ENCODE data around the gene MCF2L.

Gene MCF2L

DNA sequence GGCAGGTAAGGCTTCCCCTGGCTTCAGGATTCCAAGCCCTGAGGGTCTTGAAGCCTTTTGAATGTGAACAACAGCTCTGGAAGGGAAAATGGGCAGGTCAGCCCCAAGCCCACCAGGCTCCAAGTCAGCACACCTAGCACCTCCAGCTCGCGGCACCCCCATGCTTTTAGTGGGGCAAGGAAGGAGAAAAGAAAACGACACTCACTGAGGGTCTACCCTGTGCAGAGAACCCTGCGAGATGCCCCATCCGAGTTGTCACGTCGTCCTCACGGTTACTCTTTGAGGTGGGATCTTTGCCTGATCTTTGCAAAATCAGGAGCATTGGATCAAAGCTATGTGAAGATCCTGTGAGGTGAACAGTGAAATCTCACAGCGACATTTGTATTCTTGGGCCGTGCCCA is 147.9 kb downstream of the MCF2L start:
- no peak for DNase-seq

DNA sequence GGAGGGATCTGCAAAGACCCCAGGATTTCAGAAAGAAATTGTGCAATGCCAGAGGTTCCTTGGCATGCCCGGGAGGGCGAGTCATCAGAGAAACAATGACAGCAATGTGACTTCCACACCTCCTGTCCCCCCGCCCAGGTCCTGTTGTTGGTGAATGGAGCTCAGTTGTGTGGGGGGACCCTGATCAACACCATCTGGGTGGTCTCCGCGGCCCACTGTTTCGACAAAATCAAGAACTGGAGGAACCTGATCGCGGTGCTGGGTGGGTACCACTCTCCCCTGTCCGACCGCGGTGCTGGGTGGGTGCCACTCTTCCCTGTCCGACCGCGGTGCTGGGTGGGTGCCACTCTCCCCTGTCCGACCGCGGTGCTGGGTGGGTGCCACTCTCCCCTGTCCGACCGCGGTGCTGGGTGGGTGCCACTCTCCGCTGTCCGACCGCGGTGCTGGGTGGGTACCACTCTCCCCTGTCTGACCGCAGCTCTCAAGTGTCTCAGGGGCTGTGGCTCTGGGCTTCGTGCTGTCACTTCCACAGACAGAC is 148.4 kb downstream of the MCF2L start:
- no peak for DNase-seq

DNA sequence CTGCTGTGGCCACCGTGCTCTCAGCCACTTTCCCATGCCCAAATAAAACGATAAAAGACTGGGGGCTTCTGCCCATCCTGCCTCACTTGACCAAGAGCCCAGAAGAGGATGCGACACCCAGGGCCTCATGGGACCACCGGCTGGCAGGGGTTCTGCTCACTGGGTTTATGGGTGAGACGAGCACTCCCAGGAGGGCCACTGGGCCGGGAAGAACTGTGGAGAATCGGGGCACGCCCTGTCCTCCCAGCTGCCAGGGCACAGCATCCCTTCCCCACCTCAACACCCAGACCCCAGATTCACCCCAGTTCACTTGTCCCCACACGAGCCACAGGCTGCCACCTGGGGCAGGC is 148.9 kb downstream of the MCF2L start:
- DNase-seq: no peak

DNA sequence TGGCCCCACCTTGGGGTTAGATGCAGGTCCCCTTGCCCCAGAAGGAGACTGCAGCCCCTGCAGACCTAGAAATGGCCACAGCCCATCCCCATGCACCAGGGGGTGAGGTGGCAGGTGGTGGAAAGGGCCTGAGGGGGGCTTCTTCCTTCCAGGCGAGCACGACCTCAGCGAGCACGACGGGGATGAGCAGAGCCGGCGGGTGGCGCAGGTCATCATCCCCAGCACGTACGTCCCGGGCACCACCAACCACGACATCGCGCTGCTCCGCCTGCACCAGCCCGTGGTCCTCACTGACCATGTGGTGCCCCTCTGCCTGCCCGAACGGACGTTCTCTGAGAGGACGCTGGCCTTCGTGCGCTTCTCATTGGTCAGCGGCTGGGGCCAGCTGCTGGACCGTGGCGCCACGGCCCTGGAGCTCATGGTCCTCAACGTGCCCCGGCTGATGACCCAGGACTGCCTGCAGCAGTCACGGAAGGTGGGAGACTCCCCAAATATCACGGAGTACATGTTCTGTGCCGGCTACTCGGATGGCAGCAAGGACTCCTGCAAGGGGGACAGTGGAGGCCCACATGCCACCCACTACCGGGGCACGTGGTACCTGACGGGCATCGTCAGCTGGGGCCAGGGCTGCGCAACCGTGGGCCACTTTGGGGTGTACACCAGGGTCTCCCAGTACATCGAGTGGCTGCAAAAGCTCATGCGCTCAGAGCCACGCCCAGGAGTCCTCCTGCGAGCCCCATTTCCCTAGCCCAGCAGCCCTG is 149.4 kb downstream of the MCF2L start:
- no peak for DNase-seq

DNA sequence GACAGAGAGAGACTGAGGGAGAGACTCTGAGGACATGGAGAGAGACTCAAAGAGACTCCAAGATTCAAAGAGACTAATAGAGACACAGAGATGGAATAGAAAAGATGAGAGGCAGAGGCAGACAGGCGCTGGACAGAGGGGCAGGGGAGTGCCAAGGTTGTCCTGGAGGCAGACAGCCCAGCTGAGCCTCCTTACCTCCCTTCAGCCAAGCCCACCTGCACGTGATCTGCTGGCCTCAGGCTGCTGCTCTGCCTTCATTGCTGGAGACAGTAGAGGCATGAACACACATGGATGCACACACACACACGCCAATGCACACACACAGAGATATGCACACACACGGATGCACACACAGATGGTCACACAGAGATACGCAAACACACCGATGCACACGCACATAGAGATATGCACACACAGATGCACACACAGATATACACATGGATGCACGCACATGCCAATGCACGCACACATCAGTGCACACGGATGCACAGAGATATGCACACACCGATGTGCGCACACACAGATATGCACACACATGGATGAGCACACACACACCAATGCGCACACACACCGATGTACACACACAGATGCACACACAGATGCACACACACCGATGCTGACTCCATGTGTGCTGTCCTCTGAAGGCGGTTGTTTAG is 150.3 kb downstream of the MCF2L start:
- no peak for DNase-seq

DNA sequence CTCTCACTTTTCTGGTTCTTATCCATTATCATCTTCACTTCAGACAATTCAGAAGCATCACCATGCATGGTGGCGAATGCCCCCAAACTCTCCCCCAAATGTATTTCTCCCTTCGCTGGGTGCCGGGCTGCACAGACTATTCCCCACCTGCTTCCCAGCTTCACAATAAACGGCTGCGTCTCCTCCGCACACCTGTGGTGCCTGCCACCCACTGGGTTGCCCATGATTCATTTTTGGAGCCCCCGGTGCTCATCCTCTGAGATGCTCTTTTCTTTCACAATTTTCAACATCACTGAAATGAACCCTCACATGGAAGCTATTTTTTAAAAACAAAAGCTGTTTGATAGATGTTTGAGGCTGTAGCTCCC is 150.8 kb downstream of the MCF2L start:
- DNase-seq: no peak

DNA sequence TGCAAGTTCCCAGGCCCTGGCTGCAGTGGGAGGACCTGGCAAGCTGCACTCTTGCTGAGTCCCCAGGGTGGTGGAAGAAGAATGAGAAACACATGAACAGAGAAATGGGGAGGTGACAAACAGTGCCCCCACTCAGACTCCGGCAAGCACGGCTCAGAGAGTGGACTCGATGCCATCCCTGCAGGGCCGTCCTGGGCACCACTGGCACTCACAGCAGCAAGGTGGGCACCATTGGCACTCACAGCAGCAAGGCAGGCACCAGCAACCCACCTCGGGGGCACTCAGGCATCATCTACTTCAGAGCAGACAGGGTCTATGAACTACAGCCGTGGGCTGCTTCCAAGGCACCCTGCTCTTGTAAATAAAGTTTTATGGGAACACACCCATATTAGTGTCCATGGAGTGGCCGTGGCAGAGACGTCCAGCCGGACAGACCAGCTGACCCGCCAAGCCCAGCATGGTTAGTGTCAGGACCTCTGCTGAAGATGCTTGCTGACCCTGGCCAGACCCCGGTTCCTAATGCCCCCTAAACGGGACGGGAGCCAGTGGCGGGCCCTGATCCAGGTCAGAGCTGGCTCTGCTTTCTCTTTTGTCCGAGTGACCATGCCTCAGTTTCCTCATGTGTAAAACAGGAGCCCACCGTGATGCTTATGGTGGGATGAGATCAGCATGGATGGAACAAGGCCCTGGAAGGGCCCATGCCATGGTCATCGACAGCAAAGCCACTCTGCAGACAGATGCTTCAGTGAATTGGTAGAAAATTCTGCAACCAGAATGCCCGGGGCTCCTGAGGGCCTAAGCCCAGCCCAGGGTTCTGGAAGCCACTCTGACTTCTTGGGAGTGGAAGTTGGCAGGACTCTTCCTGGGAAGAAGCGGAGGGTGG is 151.5 kb downstream of the MCF2L start:
- no peak for DNase-seq

DNA sequence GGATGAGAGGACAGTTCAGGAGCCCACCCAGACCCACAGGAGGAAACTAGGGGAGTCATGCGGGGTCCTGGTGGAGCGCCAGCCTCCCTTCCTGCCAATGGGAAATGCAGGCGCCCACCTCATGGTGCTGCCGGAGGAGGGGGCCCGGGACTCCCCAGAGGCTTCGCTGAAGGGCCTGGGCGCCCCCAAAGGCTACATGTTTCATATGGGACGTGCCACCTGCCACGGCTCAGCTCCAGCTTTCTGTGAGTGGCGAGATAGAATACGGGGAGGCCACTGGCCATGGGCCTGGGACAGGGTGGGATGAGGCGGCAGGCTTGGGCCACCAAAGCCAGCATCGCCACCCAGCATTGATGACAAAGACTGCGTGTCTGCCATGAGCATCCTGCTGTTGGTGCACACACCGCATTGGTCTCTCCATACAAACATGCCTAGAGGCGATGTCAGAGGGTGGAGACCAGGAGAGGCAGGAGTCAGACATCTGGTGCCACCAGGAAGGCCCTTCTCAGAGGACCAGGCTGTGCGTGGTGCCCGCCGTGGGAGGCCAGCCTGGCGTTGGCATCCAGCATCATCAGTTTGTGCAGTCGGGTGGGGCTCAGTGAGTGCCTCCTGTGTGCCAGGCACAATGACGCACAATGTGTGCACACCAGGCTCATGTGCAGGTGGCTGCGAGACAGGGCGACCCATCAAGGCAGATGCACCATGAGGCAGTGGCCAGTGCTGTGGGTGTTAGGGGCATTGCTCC is 152.3 kb downstream of the MCF2L start:
- DNase-seq: no peak

DNA sequence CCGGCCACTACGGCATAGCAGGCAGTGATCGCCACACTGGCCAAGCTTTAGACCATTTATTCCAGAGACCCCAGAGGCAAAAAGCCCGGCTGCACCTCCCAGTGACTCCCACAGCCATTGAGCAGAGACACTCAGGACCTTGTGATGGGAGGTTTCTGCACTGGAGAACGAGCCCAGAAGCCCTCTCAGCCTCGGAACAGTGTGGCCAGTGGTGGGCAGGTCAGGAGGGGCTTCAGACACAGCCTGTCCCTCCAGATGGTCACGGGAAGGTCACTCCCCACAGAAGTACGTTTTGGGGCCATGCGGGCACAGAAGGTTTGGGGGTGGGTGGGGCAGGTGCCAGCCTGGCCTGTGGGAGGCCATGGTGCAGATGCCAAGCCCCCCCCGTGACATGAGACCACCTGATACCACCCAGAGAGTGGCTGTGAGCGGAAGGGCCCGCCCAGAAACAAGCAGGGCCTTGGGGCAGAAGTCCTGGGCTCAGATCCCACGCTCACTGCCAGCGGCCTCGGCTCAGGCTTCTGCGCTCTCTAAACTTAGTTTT is 153.0 kb downstream of the MCF2L start:
- DNase-seq: no peak

DNA sequence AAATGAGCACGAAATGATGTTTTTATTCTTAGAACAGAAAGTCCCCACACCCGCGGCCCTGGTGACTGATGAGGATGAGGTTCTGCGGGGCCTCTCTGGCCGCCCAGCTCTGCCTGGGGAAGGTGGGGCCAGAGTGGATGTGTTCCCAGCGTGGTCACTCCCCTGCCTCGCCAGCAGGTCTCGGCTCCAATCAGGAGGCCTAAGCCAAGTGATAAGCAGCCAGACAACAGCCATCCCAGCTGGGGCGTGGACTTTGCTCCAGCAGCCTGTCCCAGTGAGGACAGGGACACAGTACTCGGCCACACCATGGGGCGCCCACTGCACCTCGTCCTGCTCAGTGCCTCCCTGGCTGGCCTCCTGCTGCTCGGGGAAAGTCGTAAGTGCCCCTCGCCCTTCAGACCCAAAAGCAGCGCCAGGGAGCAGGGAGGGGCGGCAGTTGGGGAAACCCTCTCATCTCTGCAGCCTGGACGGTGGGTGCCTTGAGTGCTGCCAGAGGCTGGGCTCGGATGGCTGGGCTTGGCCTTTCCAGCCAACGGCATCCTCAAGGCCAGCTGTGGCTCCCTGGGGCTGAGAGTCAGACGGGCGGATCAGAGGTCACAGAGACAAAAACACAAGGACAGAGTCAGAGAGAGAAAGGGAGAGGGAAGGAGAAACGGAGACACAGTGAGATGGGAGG is 153.7 kb downstream of the MCF2L start, which contains the start of gene F10:
TSS of gene F10 (plus strand) at position 250 of the 676 bp plus-strand sequence. CDS start at position 307, 57 bp downstream.
- DNase-seq: no peak

DNA sequence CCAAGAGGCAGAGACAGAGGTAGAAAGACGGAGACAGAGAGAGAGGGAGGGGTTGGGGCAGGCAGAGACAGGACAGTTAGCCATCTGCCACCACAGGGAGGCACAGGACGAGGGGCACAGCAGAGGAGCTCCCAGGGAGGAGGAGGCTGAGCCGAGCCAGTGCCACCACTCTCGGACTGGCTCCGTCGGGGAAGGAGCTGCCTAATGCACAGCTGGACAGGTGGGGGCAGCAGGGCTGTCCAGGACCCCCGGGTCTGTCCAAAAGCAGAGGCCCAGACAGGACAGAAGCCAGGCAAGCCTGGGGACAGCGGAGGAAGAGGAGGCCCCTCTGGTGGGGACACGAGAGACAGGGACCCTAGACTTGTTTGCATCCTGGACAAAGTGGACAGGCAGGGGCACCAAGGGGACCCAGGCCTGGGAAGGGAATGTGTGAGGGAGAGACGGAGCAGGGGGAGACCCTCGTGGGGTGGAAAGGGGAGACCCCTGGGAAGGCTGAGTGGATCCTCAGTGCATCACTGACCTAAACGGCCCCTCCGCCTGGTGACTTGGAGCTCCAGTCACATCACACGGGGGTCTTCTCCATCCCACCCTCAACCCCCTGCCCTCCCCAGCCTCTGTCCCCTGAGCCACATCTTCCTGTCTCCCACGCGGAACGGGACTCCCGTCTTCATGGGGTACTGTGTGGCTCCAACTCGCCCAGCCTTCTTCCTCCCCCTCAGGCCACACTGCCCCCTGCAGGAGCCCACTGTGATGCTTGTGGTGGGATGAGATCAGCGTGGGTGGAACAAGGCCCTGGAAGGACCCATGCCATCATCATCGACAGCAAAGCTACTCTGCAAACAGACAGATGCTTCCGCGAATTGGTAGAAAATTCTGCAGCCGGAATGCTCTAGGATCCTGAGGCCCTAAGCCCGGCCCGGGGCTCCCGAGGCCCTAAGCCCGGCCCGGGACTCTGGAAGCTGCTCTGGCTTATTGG is 154.5 kb downstream of the MCF2L start:
- no peak for DNase-seq

DNA sequence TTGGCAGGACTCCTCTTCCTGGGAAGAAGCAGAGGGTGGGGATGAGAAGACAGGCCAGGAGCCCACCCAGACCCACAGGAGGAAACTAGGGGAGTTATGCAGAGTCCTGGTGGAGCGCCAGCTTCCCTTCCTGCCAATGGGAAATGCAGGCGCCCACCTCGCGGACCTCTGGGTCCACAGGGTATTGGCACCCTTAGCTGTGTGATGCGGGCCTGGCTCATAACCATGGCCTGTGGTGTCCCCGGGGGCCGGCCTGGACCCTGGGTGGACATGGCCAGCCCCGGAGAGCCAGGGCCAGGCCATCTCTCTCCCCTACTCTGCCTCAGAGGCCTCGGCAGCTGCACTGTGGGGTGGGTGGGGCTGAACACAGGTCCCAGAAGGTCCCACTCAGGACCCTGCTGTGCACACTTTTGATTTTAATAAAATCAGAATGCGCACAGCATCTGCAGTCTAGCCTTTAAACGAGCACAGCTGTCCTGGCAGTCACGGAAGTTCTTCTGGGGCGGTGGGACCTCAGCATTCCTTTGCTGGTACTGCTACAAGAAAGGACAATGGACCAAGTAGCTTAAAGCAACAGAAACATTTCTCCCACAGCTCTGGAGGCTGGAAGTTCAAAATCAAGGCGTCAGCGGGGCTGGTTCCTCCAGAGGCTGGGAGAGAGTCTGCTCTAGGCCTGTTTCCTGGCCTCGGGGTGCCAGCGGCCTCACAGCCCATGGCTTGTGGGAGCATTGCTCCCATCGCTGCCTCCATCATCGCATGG is 155.4 kb downstream of the MCF2L start:
- no peak for DNase-seq

DNA sequence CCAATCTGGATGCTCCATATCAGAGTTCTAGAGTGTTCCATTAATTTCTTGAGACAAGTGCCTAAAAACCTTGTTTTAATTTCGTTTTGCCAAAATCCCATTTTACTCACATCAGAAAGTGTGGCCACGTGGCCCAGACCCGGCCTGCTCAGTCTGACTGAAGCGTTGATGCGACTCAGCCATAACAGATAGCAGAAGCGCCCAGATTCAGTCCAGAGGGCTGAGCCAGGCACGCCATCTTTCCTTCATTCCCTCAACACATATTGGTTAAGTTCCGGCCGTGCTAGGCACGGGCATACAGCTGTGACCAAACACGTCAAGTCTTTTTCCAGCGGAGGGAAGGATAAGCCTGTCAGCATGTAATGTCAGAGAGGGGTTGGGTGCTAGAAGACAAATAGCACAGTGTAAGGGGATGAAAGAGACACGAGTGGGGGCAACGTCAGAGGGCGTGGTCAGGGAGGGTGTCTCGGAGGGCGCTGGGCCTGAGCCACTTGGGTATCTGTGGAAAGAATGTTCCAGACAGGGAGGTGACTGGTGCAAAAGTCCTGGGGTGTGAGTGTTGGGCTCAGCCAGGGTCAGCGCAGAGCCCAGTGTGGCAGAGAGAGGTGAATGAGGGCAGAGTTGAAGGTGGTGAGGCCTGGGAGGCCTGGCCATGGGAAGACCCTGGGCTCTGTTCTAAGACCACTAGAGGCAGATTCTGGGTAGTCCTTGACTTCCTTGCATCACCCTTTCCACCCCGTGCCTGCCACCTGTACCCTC is 156.7 kb downstream of the MCF2L start:
- DNase-seq: peak in 1 of 2 donors; percentile 1

DNA sequence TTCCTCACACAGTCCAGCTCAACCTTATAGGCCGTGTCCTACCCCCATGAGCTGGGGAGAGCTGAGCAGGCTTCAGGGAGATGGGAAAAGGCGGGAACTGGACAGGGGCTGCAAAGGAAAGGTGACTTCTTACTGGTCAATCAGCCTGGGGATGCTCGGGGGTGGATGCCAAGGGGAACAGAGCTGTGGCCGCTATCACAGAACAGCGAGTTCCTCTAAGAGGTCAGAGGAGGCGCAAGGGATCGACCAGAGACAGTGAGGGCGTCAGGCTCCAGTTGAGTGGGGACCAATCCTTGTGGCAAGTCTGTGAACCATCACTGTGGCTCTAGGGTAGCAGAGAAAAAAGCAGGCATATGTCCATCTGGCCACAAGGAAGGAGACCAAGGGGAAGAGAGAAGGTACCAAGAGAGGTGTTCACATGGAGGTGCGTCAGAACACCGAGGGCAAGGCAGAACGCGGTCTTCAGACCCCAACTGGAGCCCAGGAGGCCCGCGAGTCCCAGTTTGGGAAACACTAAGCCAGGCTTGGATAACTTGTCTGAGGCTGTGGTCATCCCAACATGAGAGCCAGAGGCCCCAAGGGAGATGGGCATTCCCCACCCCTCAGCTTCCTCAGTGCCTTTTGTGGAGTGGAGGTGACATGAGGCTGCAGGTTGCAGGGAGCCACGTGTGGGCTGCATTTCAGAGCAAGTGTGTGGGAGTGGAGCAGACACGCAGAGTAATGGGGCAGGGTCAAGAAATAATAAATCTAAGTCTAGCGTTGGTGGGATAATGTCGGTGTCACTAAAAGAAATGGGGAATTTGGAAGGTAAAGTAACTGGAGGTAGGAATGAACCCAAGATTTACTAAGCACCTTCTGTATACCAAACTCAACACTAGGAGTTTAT is 157.5 kb downstream of the MCF2L start:
- no peak for DNase-seq

DNA sequence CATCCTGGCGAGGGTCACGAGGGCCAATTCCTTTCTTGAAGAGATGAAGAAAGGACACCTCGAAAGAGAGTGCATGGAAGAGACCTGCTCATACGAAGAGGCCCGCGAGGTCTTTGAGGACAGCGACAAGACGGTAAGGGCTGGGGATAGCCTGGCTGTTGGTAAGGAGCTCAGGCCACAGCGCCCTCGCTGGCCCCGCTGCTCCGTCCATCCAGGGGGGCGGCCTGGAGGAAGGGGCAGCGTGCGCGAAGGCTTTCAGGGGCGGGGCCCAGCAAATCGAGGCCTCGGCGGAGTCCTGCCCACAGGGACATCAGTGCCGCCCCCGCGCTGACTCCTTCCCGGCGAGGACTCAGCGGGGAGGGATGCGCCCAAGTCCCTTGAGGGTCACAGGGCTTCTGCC is 160.5 kb downstream of the MCF2L start:
- no peak for DNase-seq

DNA sequence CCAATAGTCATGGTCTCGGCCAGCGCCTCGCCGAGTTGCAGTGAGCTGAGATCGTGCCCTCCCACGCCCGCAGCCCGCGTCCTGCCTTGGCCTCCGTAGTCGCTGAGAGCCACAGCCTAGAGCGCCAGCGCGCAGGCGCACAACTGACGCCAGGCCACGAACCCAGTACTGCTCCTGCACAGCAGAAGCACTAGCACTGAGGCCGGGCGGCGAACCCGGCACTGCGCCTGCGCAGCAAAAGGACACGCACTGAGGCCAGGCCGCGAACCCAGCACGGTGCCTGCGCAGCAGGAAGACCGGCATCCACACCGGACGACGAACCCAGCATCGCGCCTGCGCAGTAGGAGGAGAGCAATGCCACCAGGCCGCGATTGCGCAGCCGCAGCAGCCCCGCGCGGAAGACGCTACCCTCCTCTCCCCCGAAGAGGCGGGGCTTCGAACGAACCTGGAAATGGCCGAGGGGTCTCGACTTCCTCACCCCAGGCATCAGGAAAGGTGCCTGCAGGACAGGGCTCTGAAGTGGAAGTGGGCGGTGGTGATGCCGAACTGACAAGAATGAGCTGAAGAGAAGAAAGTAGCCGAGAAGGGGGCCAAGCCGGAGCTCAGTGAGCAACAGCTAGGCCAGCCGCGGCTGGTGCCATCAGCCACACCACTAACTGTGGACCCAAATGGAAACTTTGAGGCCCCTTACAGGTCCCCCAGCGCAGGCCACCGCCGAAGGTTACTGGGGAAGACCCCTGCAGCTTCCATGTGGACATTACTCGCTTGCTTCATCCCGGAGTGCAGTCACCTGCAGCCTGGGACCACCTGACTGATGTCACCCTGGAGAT is 161.1 kb downstream of the MCF2L start:
- DNase-seq: peak in 1 of 2 donors; percentile 30

DNA sequence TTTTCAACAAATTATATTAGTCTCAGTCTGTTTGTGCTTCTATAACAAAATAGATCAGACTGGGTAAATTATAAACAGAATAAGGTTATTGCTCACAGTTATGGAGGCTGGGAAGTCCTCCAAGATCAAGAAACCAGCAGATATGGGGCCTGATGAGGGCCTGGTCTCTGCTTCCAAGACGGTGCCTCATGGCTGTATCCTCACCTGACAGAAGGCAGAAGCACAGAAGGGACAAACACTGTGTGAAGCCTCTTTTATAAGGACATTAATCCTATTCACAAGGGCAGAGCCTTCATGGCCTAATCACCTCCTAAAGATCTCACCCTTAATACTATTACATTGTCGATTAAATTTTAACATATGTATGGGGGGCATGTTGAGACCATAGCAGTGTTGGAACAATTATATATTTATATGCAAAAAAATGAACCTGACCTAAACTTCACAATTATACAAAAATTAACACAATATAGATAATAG is 166.3 kb downstream of the MCF2L start:
- DNase-seq: no peak

All from CD4-positive, alpha-beta T cell treated with Interferon alpha-2 for 1 hour (primary cell).